Gastroesophageal sphincter (tissue), 3 donors: ENCODE results near the gene GP9.

Experiments used
- CTCF ChIP-seq, 4 experiments: fragments of 200-600 bp in 2 of 4; fragments of 450-650 bp in 2 of 4; sonication (generic) in 1 of 4; IDR thresholded peaks; one replicate each; pipeline ENCODE4 v1.5.1; 2017 to 2019; ENCODE audit warnings: antibody characterized with exemption in 4 of 4, mild to moderate bottlenecking in 2 of 4, moderate library complexity in 2 of 4
- POLR2AphosphoS5 ChIP-seq: sonication (generic); formaldehyde crosslinking; IDR thresholded peaks from one replicate; pipeline ENCODE4 v1.6.1; 2017; ENCODE audit warnings: antibody characterized with exemption

- TF ChIP-seq CTCF (IDR thresholded peaks at IDR 0.05) = no peak
- no peak for TF ChIP-seq POLR2AphosphoS5
These were observed 45.7 kb upstream of the GP9 start for GRCh38 chr3:129014793-129015345.
